Activated CD8-positive, alpha-beta memory T cell treated with anti-CD3 and anti-CD28 coated beads, Interleukin-2, amount 10 ng/mL, durations not matched to agents 7 days and 5 days (primary cell): ENCODE data around the gene CHD9NB. TPM values are rescaled to one million over a fixed set of nuclear protein-coding genes. Genes with fewer than 3 reads are reported as not detected.

Source experiments
- ATAC-seq: fragments of 150-1000 bp; cut with Tn5 transposase; one replicate; pipeline ENCODE4 v1.10.0; 2021; ENCODE audit warnings: moderate library complexity
- CTCF ChIA-PET: fragments of 350-600 bp; sonication (Branson Sonifier 250); formaldehyde crosslinking; loops from one replicate; lab custom pipeline; 2021; ENCODE audit warnings: antibody characterized with exemption; lab: Charles Lee
- DNase-seq: peaks from one replicate; pipeline ENCODE4 v3.0.0-alpha.2; 2020
- H3K27ac Mint-ChIP-seq: one replicate; pipeline ENCODE4 v1.8.0; 2021; ENCODE audit warnings: mild to moderate bottlenecking, mixed read lengths
- H3K27me3 Mint-ChIP-seq: one replicate; pipeline ENCODE4 v1.8.0; 2021; ENCODE audit warnings: mixed read lengths
- H3K36me3 Mint-ChIP-seq: one replicate; pipeline ENCODE4 v1.8.0; 2021; ENCODE audit warnings: mild to moderate bottlenecking, mixed read lengths
- H3K4me1 Mint-ChIP-seq: one replicate; pipeline ENCODE4 v1.8.0; 2021; ENCODE audit warnings: mixed read lengths
- H3K4me3 Mint-ChIP-seq: one replicate; pipeline ENCODE4 v1.8.0; 2021; ENCODE audit warnings: mild to moderate bottlenecking, moderate library complexity, mixed read lengths
- H3K9me3 Mint-ChIP-seq: one replicate; pipeline ENCODE4 v1.8.0; 2022; ENCODE audit warnings: low read depth, mixed read lengths
- total RNA-seq, 2 experiments: library from RNA; stranded (reverse); gene quantifications; one replicate each; pipeline ENCODE4 v1.2.3, GENCODE V29; 2021

Gene CHD9NB
- total RNA-seq, 2 experiments from 2014 or later, result 0.52 to 0.79 TPM

DNA sequence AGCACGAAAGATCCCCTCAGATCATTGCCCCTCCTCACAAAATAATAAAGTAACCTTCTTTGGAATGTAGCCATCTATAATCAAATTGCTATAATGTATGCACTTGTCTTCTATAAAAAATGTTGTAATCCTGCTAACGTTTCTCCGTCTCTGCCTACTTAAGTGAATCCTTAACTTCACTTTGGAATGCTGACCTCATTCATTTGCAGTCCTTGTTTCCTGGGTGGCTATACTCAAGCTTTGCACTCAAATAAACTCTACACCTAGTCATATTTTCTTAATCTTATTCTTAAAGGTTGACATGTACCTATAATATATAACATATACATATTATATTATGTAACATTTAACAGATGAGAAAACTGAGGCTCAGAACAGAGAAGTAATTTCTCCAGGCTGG lies 22.7 kb downstream of the CHD9NB start:
- Mint-ChIP-seq H3K27ac (no peak overlapping the region), H3K4me1 (no peaks in the 10 kb centered on the region), H3K27me3 (peaks cover 17% of the 10 kb centered on the region), H3K4me3 (no peak overlapping the region), H3K9me3 (no peaks in the 10 kb centered on the region), H3K36me3 (no peaks in the 10 kb centered on the region)
- ATAC-seq, result no peak
- no peak for DNase-seq
- CTCF ChIA-PET, result no interaction called here

DNA sequence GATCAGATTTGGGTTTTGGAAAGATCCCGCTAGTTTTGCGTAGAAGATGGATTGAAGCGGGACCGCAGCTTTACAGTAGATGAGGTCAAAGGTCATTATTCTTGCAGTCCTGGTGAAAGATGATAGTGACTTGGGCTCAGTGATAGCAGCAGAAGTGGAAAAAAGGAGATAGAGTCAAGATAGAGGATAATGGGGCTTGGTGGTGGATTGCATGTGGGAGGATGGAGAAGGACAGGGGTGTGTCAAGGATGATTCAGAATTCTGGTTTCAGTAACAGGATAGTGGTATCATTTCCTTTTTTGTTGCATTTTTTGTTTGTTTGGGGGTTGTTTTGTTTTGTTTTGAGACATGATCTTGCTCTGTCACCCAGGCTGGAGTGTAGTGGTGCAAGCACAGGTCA lies 28.7 kb downstream of the CHD9NB start:
- Mint-ChIP-seq H3K27me3 (no peaks in the 10 kb centered on the region), H3K36me3 (no peaks in the 10 kb centered on the region), H3K9me3 (no peaks in the 10 kb centered on the region), H3K4me3 (no peak overlapping the region), H3K27ac (no peak overlapping the region), H3K4me1 (peaks cover 6% of the 10 kb centered on the region)
- ATAC-seq, result no peak
- DNase-seq, result no peak
- CTCF ChIA-PET, result no interaction called here

DNA sequence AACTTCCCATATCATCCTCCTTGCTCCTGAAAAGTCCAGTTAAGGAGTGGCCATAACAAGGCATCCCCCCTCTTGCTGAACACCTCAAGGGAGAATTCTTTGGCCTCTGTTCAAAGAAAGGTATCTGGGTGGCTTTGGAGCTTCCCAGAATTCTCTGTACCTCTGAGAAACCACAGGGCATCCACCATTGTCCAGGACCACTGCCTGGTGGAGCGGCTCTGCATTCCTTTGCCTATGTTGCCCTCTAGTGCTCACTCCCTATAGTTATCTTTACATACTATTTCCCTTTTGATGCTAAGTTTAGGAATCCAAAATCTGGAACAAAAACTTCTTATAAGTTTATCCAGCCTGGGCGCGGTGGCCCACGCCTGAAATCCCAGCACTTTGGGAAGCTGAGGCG lies 30.3 kb downstream of the CHD9NB start:
- Mint-ChIP-seq H3K4me1 (peaks cover 6% of the 10 kb centered on the region), H3K36me3 (no peaks in the 10 kb centered on the region), H3K4me3 (no peak overlapping the region), H3K9me3 (no peaks in the 10 kb centered on the region), H3K27me3 (no peaks in the 10 kb centered on the region), H3K27ac (no peak overlapping the region)
- CTCF ChIA-PET, result interaction anchor here (0.6 to 1.9 kb wide), 5 partner anchors 10 to 830 kb away, joined by 3 to 6 read pairs (median 4); no protein-coding TSS in a partner anchor
- no peak for ATAC-seq
- DNase-seq, result no peak

DNA sequence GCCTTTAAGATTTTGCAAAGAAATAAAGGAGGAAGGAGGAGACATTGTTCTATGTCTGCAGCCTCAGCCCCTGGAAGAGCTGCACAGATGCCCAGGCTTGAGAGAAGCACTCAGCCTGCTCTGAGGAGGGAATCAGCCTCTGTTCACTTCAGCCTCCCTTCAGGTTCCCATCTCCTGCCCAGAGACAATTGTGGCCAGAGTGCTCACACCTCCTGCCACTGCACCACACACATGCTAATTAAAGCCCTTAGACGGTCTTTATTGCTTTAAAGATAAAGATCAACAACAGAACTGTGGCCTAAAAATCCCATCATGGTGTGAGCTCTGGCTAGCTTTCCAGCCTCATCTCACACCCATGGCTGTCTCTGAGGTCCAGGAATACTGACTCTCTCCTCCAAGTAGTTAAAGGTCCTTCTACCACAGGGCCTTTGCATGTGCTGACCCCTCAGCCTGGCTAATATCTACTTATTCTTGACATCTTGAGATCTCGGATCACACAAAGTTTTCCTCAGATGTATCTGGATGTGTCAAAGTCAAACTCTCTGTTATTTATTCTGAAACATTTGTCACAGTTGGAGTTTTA lies 33.8 kb downstream of the CHD9NB start:
- ATAC-seq (no peak), DNase-seq (no peak)
- H3K4me1 Mint-ChIP-seq, result peaks cover 1% of the 10 kb centered on the region
- no peaks in the 10 kb centered on the region for H3K9me3 Mint-ChIP-seq
- H3K27ac Mint-ChIP-seq, result no peak overlapping the region
- CTCF ChIA-PET, result no interaction called here
- no peaks in the 10 kb centered on the region for H3K36me3 Mint-ChIP-seq
- no peak overlapping the region for H3K4me3 Mint-ChIP-seq
- H3K27me3 Mint-ChIP-seq, result peaks cover 13% of the 10 kb centered on the region

DNA sequence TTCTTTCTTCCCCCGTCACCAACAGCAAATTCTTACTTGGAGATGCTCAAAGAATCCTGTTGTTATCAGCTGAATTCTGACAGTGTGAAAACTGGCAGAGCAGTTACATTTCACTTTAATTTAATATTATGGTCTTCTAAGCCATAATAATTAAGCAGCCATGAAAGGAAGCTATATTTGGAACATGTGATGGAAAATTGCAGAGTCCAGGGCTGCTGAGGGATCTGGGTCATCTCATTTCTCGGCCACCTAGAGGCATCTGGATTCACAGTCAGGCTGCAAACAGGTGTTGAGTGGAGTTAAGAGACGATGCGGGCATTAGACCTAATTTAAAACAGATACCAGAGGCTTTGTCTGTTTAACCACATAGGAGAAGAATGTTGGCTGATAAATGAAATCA lies 38.4 kb downstream of the CHD9NB start:
- no peak for ATAC-seq
- no peaks in the 10 kb centered on the region for H3K36me3 Mint-ChIP-seq
- H3K9me3 Mint-ChIP-seq, result no peaks in the 10 kb centered on the region
- no peak overlapping the region for H3K4me3 Mint-ChIP-seq
- H3K27ac Mint-ChIP-seq, result no peak overlapping the region
- H3K4me1 Mint-ChIP-seq, result no peaks in the 10 kb centered on the region
- DNase-seq, result no peak
- peaks cover 25% of the 10 kb centered on the region for H3K27me3 Mint-ChIP-seq
- CTCF ChIA-PET, result no interaction called here

DNA sequence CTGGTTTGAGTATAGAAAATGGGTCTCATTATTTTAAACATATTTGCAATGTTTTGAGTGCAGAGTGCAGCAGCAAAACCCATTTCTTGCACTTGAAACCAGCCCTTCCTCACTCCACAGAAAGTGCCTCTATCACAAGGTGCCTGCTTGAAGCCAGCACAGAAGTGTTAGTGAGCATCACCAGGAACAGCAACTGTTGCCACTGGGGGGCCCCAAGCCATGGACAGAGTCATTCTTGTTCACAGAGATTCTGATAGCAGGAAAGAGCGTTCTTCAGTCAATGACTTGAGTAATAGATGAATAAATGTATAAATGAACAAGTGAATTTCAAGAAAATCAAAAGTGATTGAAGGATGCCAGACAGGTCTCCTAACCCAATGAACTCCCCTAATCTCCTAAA lies 45.6 kb downstream of the CHD9NB start:
- H3K36me3 Mint-ChIP-seq, result no peaks in the 10 kb centered on the region
- no peaks in the 10 kb centered on the region for H3K9me3 Mint-ChIP-seq
- no peak for DNase-seq
- CTCF ChIA-PET, result interaction anchor here (0.6 kb wide), 1 partner anchor 94 kb away, joined by 4 read pairs; no protein-coding TSS in a partner anchor
- H3K4me1 Mint-ChIP-seq, result no peaks in the 10 kb centered on the region
- H3K4me3 Mint-ChIP-seq, result no peak overlapping the region
- H3K27me3 Mint-ChIP-seq, result peaks cover 21% of the 10 kb centered on the region
- no peak for ATAC-seq
- no peak overlapping the region for H3K27ac Mint-ChIP-seq

DNA sequence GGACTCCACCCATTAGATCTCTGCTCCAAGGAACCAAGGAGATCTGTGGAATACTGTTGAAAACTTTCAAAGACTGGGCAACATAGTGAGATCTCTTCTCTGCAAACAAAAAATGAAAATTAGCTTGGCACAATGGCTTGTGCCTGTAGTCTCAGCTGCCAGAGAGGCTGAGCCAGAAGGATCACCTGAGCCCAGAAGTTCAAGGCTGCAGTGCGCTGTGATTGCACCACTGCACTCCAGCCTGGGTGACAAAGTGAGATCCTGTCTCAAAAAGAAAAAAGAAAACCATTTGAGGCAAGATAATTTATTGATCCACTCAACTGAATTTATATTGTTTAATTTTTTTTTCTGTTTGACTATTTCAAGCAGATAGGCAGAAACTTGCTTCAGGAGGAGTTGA lies 54.8 kb downstream of the CHD9NB start:
- no peaks in the 10 kb centered on the region for H3K4me1 Mint-ChIP-seq
- CTCF ChIA-PET, result no interaction called here
- ATAC-seq (no peak), DNase-seq (no peak)
- H3K27ac Mint-ChIP-seq, result no peak overlapping the region
- no peaks in the 10 kb centered on the region for H3K9me3 Mint-ChIP-seq
- H3K36me3 Mint-ChIP-seq, result no peaks in the 10 kb centered on the region
- H3K4me3 Mint-ChIP-seq, result no peak overlapping the region
- no peaks in the 10 kb centered on the region for H3K27me3 Mint-ChIP-seq

DNA sequence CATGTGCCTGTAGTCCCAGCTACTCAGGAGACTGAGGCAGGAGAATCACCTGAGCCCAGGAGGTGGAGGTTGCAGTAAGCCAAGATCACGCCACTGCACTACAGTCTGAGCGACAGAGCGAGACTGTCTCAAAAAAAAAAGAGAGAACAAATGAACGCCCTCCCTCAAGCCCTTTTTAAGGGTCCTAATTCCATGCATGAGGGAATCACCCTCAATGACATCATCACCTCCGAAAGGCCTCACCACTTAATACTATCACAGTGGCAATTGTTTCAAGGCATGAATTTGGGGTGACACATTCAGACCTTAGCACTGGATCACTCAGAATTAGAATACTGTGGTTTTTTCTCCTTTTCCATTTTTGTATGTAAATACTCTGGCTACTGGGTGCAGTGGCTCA lies 57.8 kb downstream of the CHD9NB start:
- Mint-ChIP-seq H3K4me3 (no peak overlapping the region), H3K27me3 (no peaks in the 10 kb centered on the region), H3K36me3 (no peaks in the 10 kb centered on the region), H3K4me1 (no peaks in the 10 kb centered on the region), H3K27ac (no peak overlapping the region), H3K9me3 (no peaks in the 10 kb centered on the region)
- no peak for ATAC-seq
- CTCF ChIA-PET, result no interaction called here
- no peak for DNase-seq

DNA sequence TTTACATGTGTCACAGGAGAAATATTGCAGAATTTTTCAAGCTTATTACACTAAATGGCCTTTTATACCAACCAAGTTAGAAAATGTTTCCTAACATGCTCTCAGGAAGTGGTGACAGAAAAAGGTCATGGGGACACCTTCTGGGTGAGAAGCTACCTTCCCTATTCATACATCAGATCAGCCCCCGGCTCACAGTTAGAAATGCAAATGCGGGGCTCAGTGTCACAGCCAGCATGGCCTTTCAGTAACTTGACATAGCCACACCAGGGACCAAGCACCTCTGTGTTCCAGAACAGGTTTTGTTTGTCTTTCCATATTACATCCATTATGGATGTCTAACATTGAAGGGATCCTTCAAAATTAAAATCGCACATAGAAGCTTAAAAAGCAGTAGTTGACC lies 59.5 kb downstream of the CHD9NB start:
- ATAC-seq (no peak), DNase-seq (no peak)
- H3K9me3 Mint-ChIP-seq, result no peaks in the 10 kb centered on the region
- no peaks in the 10 kb centered on the region for H3K4me1 Mint-ChIP-seq
- CTCF ChIA-PET, result interaction anchor here (1.1 kb wide), 1 partner anchor 290 kb away, joined by 4 read pairs; no protein-coding TSS in a partner anchor
- no peaks in the 10 kb centered on the region for H3K36me3 Mint-ChIP-seq
- no peak overlapping the region for H3K4me3 Mint-ChIP-seq
- no peak overlapping the region for H3K27ac Mint-ChIP-seq
- H3K27me3 Mint-ChIP-seq, result no peaks in the 10 kb centered on the region

DNA sequence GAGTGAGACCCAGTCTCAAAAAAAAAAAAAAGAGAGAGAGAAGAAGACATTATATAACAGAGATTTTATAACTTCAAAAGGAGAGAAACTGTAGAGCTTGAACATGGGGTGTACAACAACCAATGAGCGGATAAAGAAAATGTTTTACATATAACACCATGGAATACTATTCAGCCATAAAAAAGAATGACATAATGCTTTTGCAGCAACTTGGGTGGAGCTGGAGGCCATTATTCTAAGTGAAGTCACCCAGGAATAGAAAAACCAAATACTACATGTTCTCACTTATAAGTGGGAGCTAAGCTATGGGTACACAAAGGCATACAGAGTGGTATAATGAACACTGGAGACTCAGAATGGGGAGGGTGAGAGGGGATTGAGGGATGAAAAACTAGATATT lies 61.1 kb downstream of the CHD9NB start:
- H3K4me1 Mint-ChIP-seq, result no peaks in the 10 kb centered on the region
- H3K27ac Mint-ChIP-seq, result no peak overlapping the region
- no peaks in the 10 kb centered on the region for H3K27me3 Mint-ChIP-seq
- no peak for DNase-seq
- no peaks in the 10 kb centered on the region for H3K9me3 Mint-ChIP-seq
- CTCF ChIA-PET, result no interaction called here
- ATAC-seq, result no peak
- H3K36me3 Mint-ChIP-seq, result no peaks in the 10 kb centered on the region
- no peak overlapping the region for H3K4me3 Mint-ChIP-seq

Other genes starting within 250 kb of the CHD9NB start
- gene CHD9, start 2.1 kb upstream of the CHD9NB start, total RNA-seq, result 10 to 100 TPM; 23.7 to 32.7 TPM